ENCODE results near the gene TMEM219. TPM values are rescaled to one million over a fixed set of nuclear protein-coding genes. Genes with fewer than 3 reads are reported as not detected.
A peak's percentile ranks its signal among the peaks of the same experiment; 100 is the strongest.

The TMEM219 gene
- total and polyA plus RNA-seq, 9 of the 15 experiments (the other 6 are each of a cell fraction or from before 2014, with no cell fraction given): 35.3 to 62.8 (median 55.5) TPM

GRCh38 chr16:30009085-30009862 lies 47.4 kb downstream of the TMEM219 start:
- H3K9me1 ChIP-seq (ENCODE audit: control insufficient read depth, insufficient read depth, low read length): no peaks in the 10 kb centered on the region
- H3K27me3 ChIP-seq (ENCODE audit: control insufficient read depth in 2 of 2, insufficient read depth in 2 of 2, low read length in 2 of 2): peaks cover 0 to 9% of the 10 kb centered on the region in 2 experiments; a peak in 3 of 5 replicates
- in situ Hi-C loops (cut with MboI): no loop called here
- DNase-seq (ENCODE audit: extremely low read depth in 1 of 4, low spot score in 3 of 4) (no peak), ATAC-seq (no peak), FAIRE-seq (no peak)
- H3K9ac ChIP-seq (ENCODE audit: insufficient read depth in 1 of 2, low read depth in 2 of 2, low read length in 2 of 2): peak overlapping the region in 1 of 2 experiments; percentile 52; a peak in 1 of 4 replicates
- no peaks in the 10 kb centered on the region for H3K9me3 ChIP-seq (replicated peaks; ENCODE audit: control insufficient read depth, insufficient read depth, low read depth, low read length)
- no TSS peak for BruUV-seq (replicated peaks)
- intact Hi-C loops (cut with micrococcal nuclease): loop anchor here (5.0 kb wide), 1 partner anchor 147 kb away; the partner anchor contains the start of gene CDIPT
- CTCF ChIA-PET (ENCODE audit: low intra/inter-chr PET ratio): no interaction called here
- no peak overlapping the region for H3K4me3 ChIP-seq
- no peak overlapping the region for H2AFZ ChIP-seq (ENCODE audit: low read depth, low read length)
- peaks cover 0 to 67% of the 10 kb centered on the region in 2 experiments; a peak in 2 of 5 replicates for H3K4me1 ChIP-seq (replicated peaks in 1 of 2; ENCODE audit: control insufficient read depth in 2 of 2, insufficient read depth in 2 of 2, low read length in 2 of 2)
- no peak for TF ChIP-seq MCM5 (IDR thresholded peaks at IDR 0.05; ENCODE audit: low read depth)
- TF ChIP-seq ZFP30 (CRISPR knock-in tag; IDR thresholded peaks at IDR 0.05; ENCODE audit: borderline replicate concordance): no peak
- no peak for TF ChIP-seq CCNT2 (IDR thresholded peaks at IDR 0.05; ENCODE audit: borderline replicate concordance, extremely low read depth, insufficient read length, low read depth, low read length)
- TF ChIP-seq BCOR (IDR thresholded peaks at IDR 0.05): no peak
- TF ChIP-seq NFE2L1 (tag; IDR thresholded peaks at IDR 0.05; ENCODE audit: borderline replicate concordance, low read depth): no peak
- no peak for TF ChIP-seq FOXP4 (CRISPR knock-in tag; IDR thresholded peaks at IDR 0.05; ENCODE audit: borderline replicate concordance)
- no peak for TF ChIP-seq GATAD2B (IDR thresholded peaks at IDR 0.05; ENCODE audit: borderline replicate concordance)
- TF ChIP-seq SREBF2 (CRISPR knock-in tag; IDR thresholded peaks at IDR 0.05): no peak
- no peak for TF ChIP-seq PKNOX1 (IDR thresholded peaks at IDR 0.05)
- no peak for TF ChIP-seq FOS (IDR thresholded peaks at IDR 0.05; ENCODE audit: extremely low read depth, insufficient read length)
- TF ChIP-seq RCOR1 (IDR thresholded peaks at IDR 0.05; ENCODE audit: borderline replicate concordance in 1 of 2, low read depth in 2 of 2, low read length in 2 of 2): no peak
- TF ChIP-seq BCLAF1 (IDR thresholded peaks at IDR 0.05; ENCODE audit: borderline replicate concordance in 1 of 2, control insufficient read depth in 1 of 2, low read depth in 2 of 2, low read length in 1 of 2): no peak
- no peak for TF ChIP-seq ZSCAN29 (IDR thresholded peaks at IDR 0.05)
- no peak for TF ChIP-seq MAFK (IDR thresholded peaks at IDR 0.05; ENCODE audit: low read length)
- no peak for TF ChIP-seq EZH2 (IDR thresholded peaks at IDR 0.05; ENCODE audit: borderline replicate concordance, low read depth, low read length)
- H4K20me1 ChIP-seq (replicated peaks; ENCODE audit: control insufficient read depth, insufficient read depth, low read length): peaks cover 5% of the 10 kb centered on the region; the same call in 1 of the 2 replicates
- no peaks in the 10 kb centered on the region for H3K79me2 ChIP-seq (ENCODE audit: control insufficient read depth, insufficient read depth, low read length)
- H3K27ac ChIP-seq (ENCODE audit: extremely low read depth, low read depth, low read length): no peak overlapping the region
- POLR2A ChIA-PET: interaction anchor here (0.6 to 1.4 kb wide), 3 partner anchors 13 to 36 kb away, joined by 3 read pairs; partner anchors contain the start of genes INO80E and TAOK2
- no peak overlapping the region for H3K4me2 ChIP-seq (ENCODE audit: insufficient read depth, low read length)
- peaks cover 2% of the 10 kb centered on the region; the same call in 1 of the 3 replicates for H3K36me3 ChIP-seq (ENCODE audit: control insufficient read depth, insufficient read depth, low read length)
- WGBS (ENCODE audit: insufficient coverage, low coverage, missing lambda C conversion rate): 10% methylated on average over 14 of the region's 26 CpGs
